ENCODE results near the gene MYO9A. TPM values are rescaled to one million over a fixed set of nuclear protein-coding genes. Genes with fewer than 3 reads are reported as not detected.

Gene MYO9A
- total and polyA plus RNA-seq, 2 experiments from 2014 or later: 13.1 to 42.8 TPM

DNA sequence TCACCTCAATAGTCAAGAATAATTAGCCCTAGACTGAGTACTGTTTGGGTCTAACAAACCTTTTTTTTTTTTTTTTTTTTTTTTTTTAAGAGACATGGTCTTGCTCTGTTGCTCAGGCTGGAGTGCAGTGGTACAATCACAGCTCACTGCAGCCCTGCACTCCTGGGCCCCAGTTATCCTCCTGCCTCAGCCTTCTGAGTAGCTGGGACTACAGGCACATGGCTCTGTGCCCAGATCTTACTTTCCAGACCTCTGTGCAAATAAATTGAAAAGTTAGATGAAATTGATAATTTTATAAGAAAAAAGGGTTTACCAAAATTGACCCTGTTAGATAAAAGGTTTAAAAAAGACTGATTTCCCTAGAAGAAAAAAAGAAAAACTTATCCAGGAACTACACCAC is 228.6 kb downstream of the MYO9A start:
- no peak overlapping the region for H3K4me2 ChIP-seq

DNA sequence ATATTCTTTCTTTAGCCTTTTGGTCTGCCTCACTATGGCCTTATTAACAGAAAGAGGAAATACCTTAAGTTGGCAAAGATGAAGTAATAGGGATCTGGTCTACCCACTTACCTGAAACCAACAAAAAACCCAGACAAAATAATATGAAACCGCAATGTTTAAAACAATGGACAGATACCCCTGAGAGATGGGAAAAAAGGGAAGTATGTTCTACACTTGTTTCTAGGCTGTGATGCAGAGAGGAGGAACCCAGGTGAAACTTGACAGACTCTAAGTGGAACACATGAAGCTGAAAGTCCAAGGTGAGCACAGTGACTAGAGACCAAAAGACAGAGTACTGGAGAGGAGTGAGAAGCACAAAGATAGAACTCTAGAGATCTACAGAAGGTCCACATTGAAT is 229.2 kb downstream of the MYO9A start:
- no peak overlapping the region for H2AFZ ChIP-seq
- H3K4me2 ChIP-seq: no peak overlapping the region

More for the DNA sequence above, 228.6 kb downstream of the MYO9A start:
- no peaks in the 10 kb centered on the region for H3K9me2 ChIP-seq (replicated peaks; ENCODE audit: insufficient read depth)
- no peaks in the 10 kb centered on the region for H3K9me3 ChIP-seq (ENCODE audit: low read depth)
- H4K20me1 ChIP-seq (ENCODE audit: insufficient read depth, poor library complexity, severe bottlenecking): no peaks in the 10 kb centered on the region
- H3K4me3 ChIP-seq: no peak overlapping the region
- no peak for TF ChIP-seq EZH2phosphoT487 (IDR thresholded peaks at IDR 0.05; ENCODE audit: low read depth, severe bottlenecking, unreplicated experiment)
- no peak for TF ChIP-seq EZH2 (IDR thresholded peaks at IDR 0.05; ENCODE audit: borderline replicate concordance)
- TF ChIP-seq, protein P1, sequence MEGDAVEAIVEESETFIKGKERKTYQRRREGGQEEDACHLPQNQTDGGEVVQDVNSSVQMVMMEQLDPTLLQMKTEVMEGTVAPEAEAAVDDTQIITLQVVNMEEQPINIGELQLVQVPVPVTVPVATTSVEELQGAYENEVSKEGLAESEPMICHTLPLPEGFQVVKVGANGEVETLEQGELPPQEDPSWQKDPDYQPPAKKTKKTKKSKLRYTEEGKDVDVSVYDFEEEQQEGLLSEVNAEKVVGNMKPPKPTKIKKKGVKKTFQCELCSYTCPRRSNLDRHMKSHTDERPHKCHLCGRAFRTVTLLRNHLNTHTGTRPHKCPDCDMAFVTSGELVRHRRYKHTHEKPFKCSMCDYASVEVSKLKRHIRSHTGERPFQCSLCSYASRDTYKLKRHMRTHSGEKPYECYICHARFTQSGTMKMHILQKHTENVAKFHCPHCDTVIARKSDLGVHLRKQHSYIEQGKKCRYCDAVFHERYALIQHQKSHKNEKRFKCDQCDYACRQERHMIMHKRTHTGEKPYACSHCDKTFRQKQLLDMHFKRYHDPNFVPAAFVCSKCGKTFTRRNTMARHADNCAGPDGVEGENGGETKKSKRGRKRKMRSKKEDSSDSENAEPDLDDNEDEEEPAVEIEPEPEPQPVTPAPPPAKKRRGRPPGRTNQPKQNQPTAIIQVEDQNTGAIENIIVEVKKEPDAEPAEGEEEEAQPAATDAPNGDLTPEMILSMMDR (IDR thresholded peaks at IDR 0.05; ENCODE audit: poor library complexity): no peak
- H3K4me1 ChIP-seq (ENCODE audit: insufficient read depth): no peaks in the 10 kb centered on the region
- no peaks in the 10 kb centered on the region for H3K36me3 ChIP-seq (replicated peaks; ENCODE audit: insufficient read depth, low read depth)
- no peak overlapping the region for H3K27ac ChIP-seq
- H3K27me3 ChIP-seq: no peaks in the 10 kb centered on the region
- DNase-seq (ENCODE audit: low spot score): no peak
- no peak overlapping the region for H2AFZ ChIP-seq
- no peaks in the 10 kb centered on the region for H3K79me2 ChIP-seq

DNA sequence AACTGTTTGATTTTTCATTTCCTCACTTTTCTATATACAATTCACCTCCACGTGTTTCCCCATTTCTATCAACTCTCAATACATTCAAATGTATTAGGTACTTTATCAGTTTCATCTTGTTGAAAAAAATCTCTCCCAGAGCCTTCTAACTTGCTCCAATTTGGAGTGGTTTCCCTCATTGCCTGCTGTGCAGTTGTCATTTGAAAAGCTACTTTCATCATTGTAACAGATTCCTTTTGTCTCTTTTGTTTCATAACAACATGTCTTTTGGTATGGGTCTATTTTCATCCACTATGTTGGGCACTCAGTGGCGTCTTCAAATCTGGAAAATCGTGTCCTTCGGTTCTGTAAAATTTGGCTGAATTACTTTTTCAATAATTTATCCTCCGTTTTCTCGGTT is 232.6 kb downstream of the MYO9A start:
- H3K36me3 ChIP-seq (replicated peaks; ENCODE audit: insufficient read depth, low read depth): no peaks in the 10 kb centered on the region
- DNase-seq (ENCODE audit: low spot score): no peak
- no peaks in the 10 kb centered on the region for H3K9me3 ChIP-seq (ENCODE audit: low read depth)
- no peaks in the 10 kb centered on the region for H4K20me1 ChIP-seq (ENCODE audit: insufficient read depth, poor library complexity, severe bottlenecking)
- WGBS (ENCODE audit: low lambda C conversion rate, missing lambda C conversion rate): 94% methylated on average over 6 of the region's 6 CpGs
- H3K4me3 ChIP-seq: no peak overlapping the region
- H3K27me3 ChIP-seq: no peaks in the 10 kb centered on the region
- no peak overlapping the region for H3K27ac ChIP-seq
- TF ChIP-seq EZH2 (IDR thresholded peaks at IDR 0.05; ENCODE audit: borderline replicate concordance) (no peak), EZH2phosphoT487 (IDR thresholded peaks at IDR 0.05; ENCODE audit: low read depth, severe bottlenecking, unreplicated experiment) (no peak)
- TF ChIP-seq, protein P1 (IDR thresholded peaks at IDR 0.05; ENCODE audit: poor library complexity): no peak
- H3K9me2 ChIP-seq (replicated peaks; ENCODE audit: insufficient read depth): no peaks in the 10 kb centered on the region
- H2AFZ ChIP-seq: no peak overlapping the region
- H3K4me2 ChIP-seq: no peak overlapping the region
- H3K4me1 ChIP-seq (ENCODE audit: insufficient read depth): no peaks in the 10 kb centered on the region
- H3K79me2 ChIP-seq: no peaks in the 10 kb centered on the region

More for the DNA sequence above, 229.2 kb downstream of the MYO9A start:
- Histone ChIP-seq H3K27me3 (no peaks in the 10 kb centered on the region), H3K9me2 (replicated peaks; ENCODE audit: insufficient read depth) (no peaks in the 10 kb centered on the region), H3K9me3 (ENCODE audit: low read depth) (no peaks in the 10 kb centered on the region), H3K4me1 (ENCODE audit: insufficient read depth) (no peaks in the 10 kb centered on the region), H3K79me2 (no peaks in the 10 kb centered on the region), H3K36me3 (replicated peaks; ENCODE audit: insufficient read depth, low read depth) (no peaks in the 10 kb centered on the region), H3K4me3 (no peak overlapping the region), H3K27ac (no peak overlapping the region), H4K20me1 (ENCODE audit: insufficient read depth, poor library complexity, severe bottlenecking) (no peaks in the 10 kb centered on the region)
- no peak for DNase-seq (ENCODE audit: low spot score)
- 95% methylated on average over 1 of the region's 1 CpG for WGBS (ENCODE audit: low lambda C conversion rate, missing lambda C conversion rate)
- TF ChIP-seq, protein P1 (IDR thresholded peaks at IDR 0.05; ENCODE audit: poor library complexity): no peak
- TF ChIP-seq EZH2phosphoT487 (IDR thresholded peaks at IDR 0.05; ENCODE audit: low read depth, severe bottlenecking, unreplicated experiment): no peak
- TF ChIP-seq EZH2 (IDR thresholded peaks at IDR 0.05; ENCODE audit: borderline replicate concordance): no peak

DNA sequence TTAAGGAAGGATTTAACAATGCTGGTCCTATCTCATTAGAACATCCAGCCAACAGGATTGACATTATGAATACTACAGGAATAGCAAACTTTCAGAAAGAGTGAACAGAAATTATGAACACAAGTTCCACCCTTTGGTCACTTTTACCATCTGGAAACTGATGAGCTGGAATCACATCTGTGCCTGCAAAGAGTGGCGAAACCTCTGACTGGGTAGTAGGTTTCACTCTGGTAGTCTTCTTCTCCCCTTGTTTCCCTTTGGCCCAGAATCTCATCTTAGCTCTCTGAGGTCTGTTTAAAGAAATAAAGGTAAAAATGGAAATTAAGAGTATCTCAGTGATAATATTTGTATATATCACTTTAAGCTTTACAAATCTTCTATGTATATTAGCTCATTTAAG is 234.5 kb downstream of the MYO9A start:
- DNase-seq (ENCODE audit: low spot score): no peak
- H3K9me3 ChIP-seq (ENCODE audit: low read depth): no peaks in the 10 kb centered on the region
- H3K4me1 ChIP-seq (ENCODE audit: insufficient read depth): no peaks in the 10 kb centered on the region
- H3K79me2 ChIP-seq: no peaks in the 10 kb centered on the region
- TF ChIP-seq EZH2 (IDR thresholded peaks at IDR 0.05; ENCODE audit: borderline replicate concordance) (no peak), EZH2phosphoT487 (IDR thresholded peaks at IDR 0.05; ENCODE audit: low read depth, severe bottlenecking, unreplicated experiment) (no peak)
- TF ChIP-seq, protein P1 (IDR thresholded peaks at IDR 0.05; ENCODE audit: poor library complexity): no peak
- no peaks in the 10 kb centered on the region for H3K27me3 ChIP-seq
- WGBS (ENCODE audit: low lambda C conversion rate, missing lambda C conversion rate): 93% methylated on average over 1 of the region's 1 CpG
- H3K27ac ChIP-seq: no peak overlapping the region
- H3K4me2 ChIP-seq: no peak overlapping the region
- H3K36me3 ChIP-seq (replicated peaks; ENCODE audit: insufficient read depth, low read depth): no peaks in the 10 kb centered on the region
- H3K9me2 ChIP-seq (replicated peaks; ENCODE audit: insufficient read depth): no peaks in the 10 kb centered on the region
- no peaks in the 10 kb centered on the region for H4K20me1 ChIP-seq (ENCODE audit: insufficient read depth, poor library complexity, severe bottlenecking)
- no peak overlapping the region for H2AFZ ChIP-seq
- H3K4me3 ChIP-seq: no peak overlapping the region

All from hepatocyte (in vitro differentiated cells).